ENCODE data around the gene CLSTN3.

DNA sequence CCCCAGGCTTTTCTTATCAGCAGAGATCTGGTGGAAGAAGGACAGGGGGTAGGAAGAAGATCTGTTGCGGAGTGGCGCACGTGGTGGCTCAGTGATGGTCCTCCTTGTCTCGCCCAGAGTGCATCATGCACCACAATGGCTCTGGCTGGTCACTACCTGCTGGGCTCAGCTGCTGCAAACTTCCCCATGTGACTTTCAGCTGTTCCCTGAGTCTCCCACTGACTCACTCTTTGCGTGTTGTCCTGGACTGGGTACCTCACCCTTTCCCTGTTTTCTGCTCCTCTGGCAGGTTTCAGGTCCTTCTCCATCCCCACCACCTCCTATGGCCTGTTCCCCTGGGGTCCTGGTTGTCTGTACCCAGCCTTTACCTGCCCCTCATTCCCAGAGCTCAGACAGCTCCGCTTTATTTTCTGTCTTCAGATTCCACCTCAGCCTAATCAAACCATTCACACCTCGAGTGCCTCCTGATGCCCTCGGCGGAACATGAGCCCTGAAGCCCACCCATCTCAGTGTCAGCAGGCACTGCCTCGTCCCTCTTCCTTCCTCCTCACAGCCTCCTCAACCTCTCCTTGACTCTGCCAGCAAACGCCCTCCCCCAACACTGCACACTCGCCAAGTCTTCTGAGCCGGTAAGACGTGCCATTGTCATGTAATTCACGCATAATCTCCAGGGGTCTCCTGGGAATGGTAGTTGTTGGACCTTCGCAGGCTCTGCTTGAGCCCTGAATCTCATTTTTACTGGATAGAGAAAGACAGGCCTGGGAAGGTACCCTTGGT is 39.8 kb upstream of the CLSTN3 start:
- TF ChIP-seq CBX8 (IDR thresholded peaks at IDR 0.05; ENCODE audit: borderline replicate concordance, low read depth, low read length) (no peak), CTCF (IDR thresholded peaks at IDR 0.05; ENCODE audit: control extremely low read depth in 1 of 3, insufficient read depth in 1 of 3, low read depth in 1 of 3, low read length in 3 of 3) (no peak), JUND (IDR thresholded peaks at IDR 0.05; ENCODE audit: low read length) (no peak), PHF8 (conservative IDR thresholded peaks at IDR 0.05; ENCODE audit: low read depth, low read length) (no peak), POLR2AphosphoS5 (IDR thresholded peaks at IDR 0.05; ENCODE audit: low read depth, low read length) (peak; percentile 55; the same call in 1 of the 2 replicates), RNF2 (IDR thresholded peaks at IDR 0.05; ENCODE audit: borderline replicate concordance, low read depth, low read length, missing control alignments, poor library complexity, severe bottlenecking) (no peak)
